ENCODE results near the gene ORMDL3. TPM values are rescaled to one million over a fixed set of nuclear protein-coding genes. Genes with fewer than 3 reads are reported as not detected.

Gene ORMDL3
- total RNA-seq, 1 experiment from 2014 or later, result 1,738 TPM

DNA sequence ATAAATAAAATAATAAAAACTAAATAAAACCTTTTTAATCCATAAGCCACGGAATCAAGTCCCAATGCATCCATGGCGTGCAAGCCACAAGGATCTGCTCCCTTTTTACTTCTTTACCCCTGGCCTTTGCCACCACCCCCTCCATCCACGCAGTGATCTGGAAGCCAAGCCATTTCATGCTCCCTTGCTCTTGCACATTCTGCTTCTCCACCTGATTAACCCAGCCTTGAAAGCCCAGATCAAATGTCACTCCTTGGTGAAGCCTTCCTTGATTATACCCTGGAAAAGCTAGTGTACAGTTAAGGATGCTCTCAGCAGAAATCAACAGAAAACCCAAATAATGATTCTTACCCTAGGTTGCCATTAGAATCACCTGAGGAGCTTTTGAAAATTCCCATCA, 10.0 kb upstream of the ORMDL3 start:
- Mint-ChIP-seq H3K27me3 (ENCODE audit: unreplicated experiment) (peaks cover 56% of the 10 kb centered on the region), H3K27ac (ENCODE audit: unreplicated experiment) (no peak overlapping the region), H3K9me3 (ENCODE audit: low read depth, unreplicated experiment) (no peaks in the 10 kb centered on the region), H3K36me3 (ENCODE audit: insufficient read depth, unreplicated experiment) (no peaks in the 10 kb centered on the region), H3K4me3 (ENCODE audit: low read depth, unreplicated experiment) (no peak overlapping the region), H3K4me1 (ENCODE audit: low read depth, unreplicated experiment) (peaks cover 12% of the 10 kb centered on the region)
- no peak for DNase-seq
- TF ChIP-seq, protein P1, sequence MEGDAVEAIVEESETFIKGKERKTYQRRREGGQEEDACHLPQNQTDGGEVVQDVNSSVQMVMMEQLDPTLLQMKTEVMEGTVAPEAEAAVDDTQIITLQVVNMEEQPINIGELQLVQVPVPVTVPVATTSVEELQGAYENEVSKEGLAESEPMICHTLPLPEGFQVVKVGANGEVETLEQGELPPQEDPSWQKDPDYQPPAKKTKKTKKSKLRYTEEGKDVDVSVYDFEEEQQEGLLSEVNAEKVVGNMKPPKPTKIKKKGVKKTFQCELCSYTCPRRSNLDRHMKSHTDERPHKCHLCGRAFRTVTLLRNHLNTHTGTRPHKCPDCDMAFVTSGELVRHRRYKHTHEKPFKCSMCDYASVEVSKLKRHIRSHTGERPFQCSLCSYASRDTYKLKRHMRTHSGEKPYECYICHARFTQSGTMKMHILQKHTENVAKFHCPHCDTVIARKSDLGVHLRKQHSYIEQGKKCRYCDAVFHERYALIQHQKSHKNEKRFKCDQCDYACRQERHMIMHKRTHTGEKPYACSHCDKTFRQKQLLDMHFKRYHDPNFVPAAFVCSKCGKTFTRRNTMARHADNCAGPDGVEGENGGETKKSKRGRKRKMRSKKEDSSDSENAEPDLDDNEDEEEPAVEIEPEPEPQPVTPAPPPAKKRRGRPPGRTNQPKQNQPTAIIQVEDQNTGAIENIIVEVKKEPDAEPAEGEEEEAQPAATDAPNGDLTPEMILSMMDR (IDR thresholded peaks at IDR 0.05; ENCODE audit: unreplicated experiment), result no peak
- CTCF ChIA-PET, result interaction anchor here (0.6 to 109.6 kb wide), 41 partner anchors 11 to 617 kb away, joined by 3 to 8195 read pairs (median 9); partner anchors contain the start of genes CSF3, ERBB2, GSDMA and GSDMB
- intact Hi-C loops (cut with micrococcal nuclease; ENCODE audit: unreplicated experiment), result no loop called here
- BruUV-seq (replicated peaks), result no TSS peak

- intact Hi-C loops (cut with micrococcal nuclease; ENCODE audit: unreplicated experiment), result no loop called here
- H3K27ac Mint-ChIP-seq (ENCODE audit: unreplicated experiment), result no peak overlapping the region
- no peaks in the 10 kb centered on the region for H3K9me3 Mint-ChIP-seq (ENCODE audit: low read depth, unreplicated experiment)
- TF ChIP-seq, protein P1 (IDR thresholded peaks at IDR 0.05; ENCODE audit: unreplicated experiment), result no peak
- peaks cover 12% of the 10 kb centered on the region for H3K4me1 Mint-ChIP-seq (ENCODE audit: low read depth, unreplicated experiment)
- H3K27me3 Mint-ChIP-seq (ENCODE audit: unreplicated experiment), result peaks cover 41% of the 10 kb centered on the region
- no peaks in the 10 kb centered on the region for H3K36me3 Mint-ChIP-seq (ENCODE audit: insufficient read depth, unreplicated experiment)
- no TSS peak for BruUV-seq (replicated peaks)
- CTCF ChIA-PET, result interaction anchor here (0.5 to 109.6 kb wide), 31 partner anchors 10 to 540 kb away, joined by 3 to 8195 read pairs (median 6); partner anchors contain the start of genes CSF3, ERBB2, GSDMA and GSDMB
- peak; percentile 87 for DNase-seq
- H3K4me3 Mint-ChIP-seq (ENCODE audit: low read depth, unreplicated experiment), result no peak overlapping the region
Observed at GRCh38 chr17:39935909-39936308, 8.5 kb upstream of the ORMDL3 start.

DNA sequence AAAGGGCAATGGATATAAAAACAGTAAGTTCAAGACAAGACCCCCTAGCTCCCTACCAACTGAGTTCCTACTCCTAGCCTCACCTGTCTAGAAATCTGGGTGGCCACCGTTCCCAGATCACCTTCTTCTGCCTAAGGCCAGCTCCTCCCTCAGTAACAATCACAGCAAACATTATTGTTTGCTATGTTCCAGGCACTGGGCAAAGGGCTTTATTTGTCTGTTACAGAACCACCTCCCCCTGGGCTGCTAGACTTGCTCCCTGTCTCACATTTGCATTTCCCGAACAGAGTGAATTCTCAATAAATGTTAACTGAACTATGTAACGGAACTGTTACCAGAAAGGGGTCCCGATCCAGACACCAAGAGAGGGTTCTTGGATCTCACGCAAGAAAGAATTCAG, 6.9 kb upstream of the ORMDL3 start:
- intact Hi-C loops (cut with micrococcal nuclease; ENCODE audit: unreplicated experiment), result no loop called here
- Mint-ChIP-seq H3K9me3 (ENCODE audit: low read depth, unreplicated experiment) (no peaks in the 10 kb centered on the region), H3K4me1 (ENCODE audit: low read depth, unreplicated experiment) (peaks cover 14% of the 10 kb centered on the region), H3K4me3 (ENCODE audit: low read depth, unreplicated experiment) (no peak overlapping the region), H3K36me3 (ENCODE audit: insufficient read depth, unreplicated experiment) (peaks cover 8% of the 10 kb centered on the region), H3K27me3 (ENCODE audit: unreplicated experiment) (peaks cover 29% of the 10 kb centered on the region), H3K27ac (ENCODE audit: unreplicated experiment) (no peak overlapping the region)
- no peak for DNase-seq
- TF ChIP-seq, protein P1 (IDR thresholded peaks at IDR 0.05; ENCODE audit: unreplicated experiment), result no peak
- CTCF ChIA-PET, result interaction anchor here (0.6 to 109.6 kb wide), 39 partner anchors 8 to 329 kb away, joined by 3 to 8195 read pairs (median 6); partner anchors contain the start of genes CSF3, ERBB2, GSDMA and GSDMB
- no TSS peak for BruUV-seq (replicated peaks)

DNA sequence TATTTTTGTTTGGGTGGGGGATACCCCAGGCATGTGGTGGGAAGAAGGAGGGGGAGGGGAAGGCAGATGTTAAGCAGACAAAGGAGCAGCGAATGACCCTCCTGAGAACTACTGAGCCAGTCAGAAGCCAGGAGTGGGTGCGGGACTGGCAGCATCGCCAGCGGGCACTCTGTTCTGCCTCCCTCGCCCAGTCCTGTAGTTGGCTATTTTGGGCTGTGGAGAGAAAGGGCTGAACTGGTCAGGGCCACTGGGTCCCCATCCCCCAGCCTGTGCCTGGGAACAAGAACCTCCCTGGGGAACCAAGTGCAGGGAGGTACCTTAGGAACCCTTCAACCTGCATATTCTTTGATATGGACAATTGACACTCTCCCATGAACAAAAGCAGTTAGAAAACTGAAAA, 6.5 kb upstream of the ORMDL3 start:
- Mint-ChIP-seq H3K4me1 (ENCODE audit: low read depth, unreplicated experiment) (peaks cover 14% of the 10 kb centered on the region), H3K4me3 (ENCODE audit: low read depth, unreplicated experiment) (no peak overlapping the region), H3K27me3 (ENCODE audit: unreplicated experiment) (peaks cover 25% of the 10 kb centered on the region), H3K36me3 (ENCODE audit: insufficient read depth, unreplicated experiment) (peaks cover 12% of the 10 kb centered on the region), H3K9me3 (ENCODE audit: low read depth, unreplicated experiment) (no peaks in the 10 kb centered on the region), H3K27ac (ENCODE audit: unreplicated experiment) (no peak overlapping the region)
- no TSS peak for BruUV-seq (replicated peaks)
- CTCF ChIA-PET, result interaction anchor here (0.6 to 109.6 kb wide), 27 partner anchors 8 to 307 kb away, joined by 3 to 8195 read pairs (median 8); partner anchors contain the start of genes CSF3, ERBB2, GSDMA and GSDMB
- intact Hi-C loops (cut with micrococcal nuclease; ENCODE audit: unreplicated experiment), result no loop called here
- DNase-seq, result no peak
- TF ChIP-seq, protein P1 (IDR thresholded peaks at IDR 0.05; ENCODE audit: unreplicated experiment), result no peak

All from Calu3 (cell line).